K562 (cell line): ENCODE data around the gene ASIP.

Experiments used
- EP300 ChIP-seq: IDR thresholded peaks from 2 replicates; pipeline ENCODE4 v1.6.1; 2012; ENCODE audit warnings: low read length, improper control_type of control experiment
- HMG20A ChIP-seq: fragments of 450-650 bp; formaldehyde crosslinking; conservative IDR thresholded peaks from 2 replicates; pipeline ENCODE4 v1.4.0; 2020; ENCODE audit warnings: mild to moderate bottlenecking, mixed read lengths
- SMAD4 ChIP-seq: fragments of 250-450 bp; sonication (Bioruptor Pico); conservative IDR thresholded peaks from 2 replicates; pipeline ENCODE4 v1.8.0; 2021; ENCODE audit warnings: inconsistent platforms, mild to moderate bottlenecking, moderate library complexity
- TF ChIP-seq, protein P1 (sequence below), 2 experiments: fragments of 450-650 bp in 1 of 2; sonication (generic) in 1 of 2; formaldehyde crosslinking in 1 of 2; IDR thresholded peaks in 1 of 2; conservative IDR thresholded peaks in 1 of 2; 2 replicates each; pipeline versions ENCODE4 v1.6.1 to v1.8.1; 2016 to 2023; ENCODE audit warnings: mild to moderate bottlenecking in 2 of 2, moderate library complexity in 2 of 2, inconsistent platforms in 1 of 2, missing genetic modification reagents in 1 of 2
- TF ChIP-seq, protein P2 (sequence below), 3 experiments: IDR thresholded peaks in 2 of 3; conservative IDR thresholded peaks in 1 of 3; 2 replicates each; pipeline ENCODE4 v1.5.1; 2011 to 2012; ENCODE audit warnings: low read length in 3 of 3, mild to moderate bottlenecking in 3 of 3, control low read depth in 2 of 3, improper control_type of control experiment in 1 of 3, inconsistent platforms in 1 of 3, low read depth in 1 of 3, mixed read lengths in 1 of 3, moderate library complexity in 1 of 3; ENCODE audit not compliant: insufficient read depth in 2 of 3

DNA sequence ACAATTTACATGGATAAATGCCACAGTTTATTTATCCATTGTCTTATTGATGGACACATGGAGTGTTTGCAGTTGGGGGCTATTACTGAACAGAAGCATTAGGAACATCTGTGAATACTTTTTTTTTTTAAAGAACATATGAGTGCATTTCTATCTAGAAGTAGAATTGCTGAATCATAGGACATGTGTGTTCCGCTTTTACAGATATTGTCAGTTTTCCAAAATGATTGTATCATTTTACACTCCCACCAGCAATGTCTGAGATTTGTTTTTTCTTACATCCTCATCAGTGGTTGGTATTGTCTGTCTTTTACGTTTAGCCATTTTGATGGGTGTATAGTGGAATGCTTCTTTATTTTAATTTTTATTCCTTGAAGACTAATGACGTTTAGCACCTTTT, 42.0 kb upstream of the ASIP start:
- TF ChIP-seq, protein P1, sequence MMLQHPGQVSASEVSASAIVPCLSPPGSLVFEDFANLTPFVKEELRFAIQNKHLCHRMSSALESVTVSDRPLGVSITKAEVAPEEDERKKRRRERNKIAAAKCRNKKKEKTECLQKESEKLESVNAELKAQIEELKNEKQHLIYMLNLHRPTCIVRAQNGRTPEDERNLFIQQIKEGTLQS (IDR thresholded peaks at IDR 0.05): no peak
- TF ChIP-seq, protein P1 (CRISPR knock-in tag; conservative IDR thresholded peaks at IDR 0.05): no peak
- TF ChIP-seq HMG20A (no peak), EP300 (no peak), SMAD4 (CRISPR knock-in tag) (no peak)
- TF ChIP-seq, protein P2, sequence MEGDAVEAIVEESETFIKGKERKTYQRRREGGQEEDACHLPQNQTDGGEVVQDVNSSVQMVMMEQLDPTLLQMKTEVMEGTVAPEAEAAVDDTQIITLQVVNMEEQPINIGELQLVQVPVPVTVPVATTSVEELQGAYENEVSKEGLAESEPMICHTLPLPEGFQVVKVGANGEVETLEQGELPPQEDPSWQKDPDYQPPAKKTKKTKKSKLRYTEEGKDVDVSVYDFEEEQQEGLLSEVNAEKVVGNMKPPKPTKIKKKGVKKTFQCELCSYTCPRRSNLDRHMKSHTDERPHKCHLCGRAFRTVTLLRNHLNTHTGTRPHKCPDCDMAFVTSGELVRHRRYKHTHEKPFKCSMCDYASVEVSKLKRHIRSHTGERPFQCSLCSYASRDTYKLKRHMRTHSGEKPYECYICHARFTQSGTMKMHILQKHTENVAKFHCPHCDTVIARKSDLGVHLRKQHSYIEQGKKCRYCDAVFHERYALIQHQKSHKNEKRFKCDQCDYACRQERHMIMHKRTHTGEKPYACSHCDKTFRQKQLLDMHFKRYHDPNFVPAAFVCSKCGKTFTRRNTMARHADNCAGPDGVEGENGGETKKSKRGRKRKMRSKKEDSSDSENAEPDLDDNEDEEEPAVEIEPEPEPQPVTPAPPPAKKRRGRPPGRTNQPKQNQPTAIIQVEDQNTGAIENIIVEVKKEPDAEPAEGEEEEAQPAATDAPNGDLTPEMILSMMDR (IDR thresholded peaks at IDR 0.05 in 2 of 3, conservative IDR thresholded peaks at IDR 0.05 in 1 of 3; ENCODE audit: insufficient read depth in 2 of 3, low read depth in 1 of 3, low read length in 3 of 3): no peak
